Measurements from ENCODE around the gene PYY.
"Not testable (repeated sequence)": the region's sequence is repeated elsewhere in the genome, so short reads cannot be mapped to it uniquely, and the experiment has no call there.

PYY gene

DNA sequence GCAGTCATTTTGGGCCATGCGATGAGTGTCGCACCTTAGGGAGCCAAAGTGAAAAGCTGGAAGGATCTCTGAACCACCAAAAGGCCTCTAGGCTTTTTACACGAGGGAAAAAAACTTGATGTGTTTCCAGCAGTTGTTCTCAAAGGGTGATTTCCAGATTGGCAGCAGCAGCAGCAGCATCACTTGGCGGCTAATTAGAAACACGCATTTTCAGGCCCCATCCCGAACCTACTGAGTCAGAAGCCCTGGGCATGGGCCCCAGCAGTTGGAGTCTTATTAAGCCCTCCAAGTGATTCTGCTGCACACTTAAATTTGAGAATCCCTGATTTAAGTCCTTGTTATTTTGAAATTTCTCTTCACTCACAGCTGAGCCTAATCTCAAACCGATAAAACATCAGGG lies 25.3 kb upstream of the PYY start:
- in situ Hi-C loops (cut with MboI; ENCODE audit: low sequenced_read_pairs) = no loop called here

DNA sequence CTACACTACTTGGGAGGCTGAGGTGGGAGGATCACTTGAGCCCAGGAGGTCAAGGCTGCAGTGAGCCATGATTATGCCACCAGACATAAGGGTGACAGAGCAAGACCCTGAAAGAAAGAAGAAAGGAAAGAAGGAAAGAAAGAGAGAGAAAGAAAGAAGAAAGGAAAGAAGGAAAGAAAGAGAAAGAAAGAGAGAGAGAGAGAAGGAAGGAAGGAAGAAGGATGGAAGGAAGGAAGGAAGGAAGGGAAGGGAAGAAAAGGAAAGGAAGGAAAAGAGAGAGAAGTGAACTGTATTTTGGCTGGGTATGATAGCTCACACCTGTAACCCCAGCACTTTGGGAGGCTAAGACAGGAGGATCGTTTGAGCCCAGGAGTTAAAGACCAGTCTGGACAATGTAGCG lies 24.3 kb upstream of the PYY start:
- in situ Hi-C loops (cut with MboI; ENCODE audit: low sequenced_read_pairs) = no loop called here

DNA sequence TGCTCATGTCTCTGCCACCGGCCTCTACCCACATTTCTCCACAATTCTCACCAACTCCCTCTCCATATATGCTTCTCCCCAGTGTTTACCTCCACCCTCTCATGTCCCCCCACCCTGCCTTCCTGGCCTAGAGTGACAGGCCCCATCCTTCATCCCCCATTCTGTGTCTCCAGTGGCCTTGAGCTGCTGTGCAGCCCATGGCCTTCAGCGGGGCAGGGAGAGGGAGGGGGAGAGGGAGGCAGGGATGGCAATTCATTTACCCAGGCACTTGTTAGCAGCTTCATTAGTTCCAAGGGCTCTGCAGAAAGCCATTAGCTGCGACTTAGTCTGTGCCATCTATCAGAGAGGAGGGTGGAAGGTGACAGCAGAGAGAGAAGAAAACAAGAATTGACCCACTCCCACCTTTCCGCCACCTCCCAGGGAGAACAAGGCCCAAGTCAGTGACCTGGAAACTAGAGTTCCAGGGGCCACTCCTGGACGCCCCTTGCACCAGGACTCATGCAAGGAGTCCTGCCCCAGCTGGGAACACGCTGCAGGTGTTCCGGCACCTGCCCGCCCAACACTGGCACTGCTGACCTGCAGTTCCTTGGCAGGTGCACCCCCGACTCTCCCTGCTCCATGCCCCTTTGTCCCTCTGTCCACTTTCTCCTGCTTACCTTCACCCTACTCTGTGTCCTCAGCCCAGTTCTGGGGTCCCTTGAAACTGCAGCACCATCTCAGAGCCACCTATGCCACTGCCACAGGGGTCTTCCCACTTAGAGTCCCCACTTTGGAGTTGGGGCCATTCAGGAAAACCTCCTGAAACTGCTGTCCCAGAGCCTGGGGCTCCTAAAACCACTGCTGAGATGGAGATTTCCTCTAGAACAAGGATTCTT lies 23.5 kb upstream of the PYY start:
- in situ Hi-C loops (cut with MboI; ENCODE audit: low sequenced_read_pairs) = no loop called here

DNA sequence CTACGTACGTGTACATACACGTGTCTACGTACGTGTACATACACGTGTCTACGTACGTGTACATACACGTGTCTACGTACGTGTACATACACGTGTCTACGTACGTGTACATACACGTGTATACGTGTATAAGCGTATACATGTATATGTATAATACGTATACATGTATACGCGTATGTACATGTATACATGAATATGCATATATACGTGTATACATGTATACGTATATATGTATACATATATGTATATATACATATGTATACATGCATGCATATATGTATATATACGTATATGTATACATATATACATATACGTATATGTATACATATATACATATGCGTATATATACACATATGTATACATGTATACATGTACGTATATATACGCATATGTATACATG lies 22.2 kb upstream of the PYY start:
- in situ Hi-C loops (cut with MboI; ENCODE audit: low sequenced_read_pairs) = no loop called here

DNA sequence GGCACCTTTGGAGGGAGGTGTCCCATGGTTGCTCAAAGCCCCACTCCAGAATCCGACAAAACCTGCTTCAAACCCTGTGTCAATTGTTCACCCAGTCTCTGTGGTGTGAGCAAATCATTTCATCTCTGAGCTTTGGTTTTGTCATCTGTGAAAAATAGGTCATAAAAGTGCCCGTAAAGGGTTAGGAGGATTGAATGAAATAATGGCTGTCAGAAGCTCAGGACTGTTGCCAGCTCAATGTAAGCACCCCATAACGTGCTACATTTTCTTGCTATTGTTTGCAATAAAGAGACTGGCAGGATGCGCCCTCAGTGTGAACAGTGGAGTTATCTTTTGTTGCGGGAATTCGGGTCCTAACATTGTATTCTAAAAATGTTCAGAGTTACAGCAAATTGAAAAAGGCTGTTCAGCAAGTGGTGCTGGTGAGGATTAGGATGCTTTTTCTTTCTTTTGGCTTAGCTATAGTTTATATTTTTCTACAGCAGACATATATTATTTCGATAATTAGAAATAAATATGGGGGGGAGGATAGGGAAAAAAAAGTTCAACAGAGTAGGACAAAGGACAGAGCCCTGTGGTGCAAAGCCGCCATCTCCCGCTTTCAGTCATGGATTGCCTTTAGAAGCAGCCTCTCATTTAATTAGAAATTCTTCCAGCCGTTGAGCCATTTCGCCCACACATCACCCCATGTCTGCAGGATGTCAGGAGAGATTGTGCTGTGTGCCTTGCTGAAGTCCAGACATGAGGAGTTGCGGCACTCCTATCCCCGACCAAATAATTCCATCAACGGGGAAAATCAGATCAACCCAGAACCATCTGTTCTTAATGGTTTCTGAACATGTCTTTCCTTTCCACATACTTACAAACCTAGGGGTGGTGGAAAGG lies 20.9 kb upstream of the PYY start:
- in situ Hi-C loops (cut with MboI; ENCODE audit: low sequenced_read_pairs) = no loop called here

DNA sequence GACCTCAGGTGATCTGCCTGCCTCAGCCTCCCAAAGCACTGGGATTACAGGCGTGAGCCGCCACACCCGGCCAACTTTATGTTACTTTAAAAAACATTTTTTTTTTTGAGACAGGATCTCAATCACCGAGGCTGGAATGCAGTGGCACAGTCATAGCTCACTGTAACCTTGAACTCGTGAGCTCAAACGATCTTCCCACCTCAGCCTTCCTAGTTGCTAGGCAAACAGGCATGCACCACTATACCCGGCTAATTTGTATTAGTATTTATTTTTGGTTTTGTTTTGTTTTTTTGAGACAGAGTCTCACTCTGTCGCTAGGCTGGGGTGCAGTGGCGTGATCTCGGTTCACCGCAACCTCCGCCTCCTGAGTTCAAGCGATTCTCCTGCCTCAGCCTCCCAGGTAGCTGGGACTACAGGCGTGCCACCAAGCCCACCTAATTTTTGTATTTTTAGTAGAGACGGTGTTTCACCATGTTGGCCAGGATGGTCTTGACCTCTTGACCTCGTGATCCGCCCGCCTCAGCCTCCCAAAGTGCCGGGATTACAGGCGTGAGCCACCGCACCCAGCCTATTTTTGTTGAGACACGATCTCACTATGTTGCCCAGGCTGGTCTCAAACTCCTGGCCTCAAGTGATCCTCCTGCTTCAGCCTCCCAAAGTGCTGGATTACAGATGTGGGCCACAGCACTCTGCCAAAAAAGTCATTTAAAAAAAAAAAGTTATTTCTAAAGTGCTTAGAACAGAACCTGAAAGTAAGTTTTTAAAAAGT lies 18.9 kb upstream of the PYY start:
- in situ Hi-C loops (cut with MboI; ENCODE audit: low sequenced_read_pairs) = not testable (repeated sequence)

DNA sequence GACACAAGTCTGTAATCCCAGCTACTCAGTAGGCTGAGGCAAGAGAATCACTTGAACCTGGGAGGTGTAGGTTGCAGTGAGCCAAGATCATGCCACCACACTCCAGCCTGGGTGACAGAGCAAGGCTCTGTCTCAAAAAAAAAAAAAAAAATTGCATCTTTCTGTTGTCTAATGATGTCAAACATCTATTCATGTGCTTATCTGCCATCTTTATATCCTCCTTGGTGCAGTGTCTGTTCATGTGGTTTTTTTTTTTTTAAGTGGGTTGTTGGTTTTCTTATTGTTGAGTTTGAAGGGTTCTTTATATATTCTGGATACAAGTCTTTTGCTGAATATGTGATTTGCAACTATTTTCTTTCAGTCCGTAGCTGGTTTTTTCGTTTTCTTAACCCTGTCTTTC lies 17.7 kb upstream of the PYY start:
- in situ Hi-C loops (cut with MboI; ENCODE audit: low sequenced_read_pairs) = not testable (repeated sequence)

DNA sequence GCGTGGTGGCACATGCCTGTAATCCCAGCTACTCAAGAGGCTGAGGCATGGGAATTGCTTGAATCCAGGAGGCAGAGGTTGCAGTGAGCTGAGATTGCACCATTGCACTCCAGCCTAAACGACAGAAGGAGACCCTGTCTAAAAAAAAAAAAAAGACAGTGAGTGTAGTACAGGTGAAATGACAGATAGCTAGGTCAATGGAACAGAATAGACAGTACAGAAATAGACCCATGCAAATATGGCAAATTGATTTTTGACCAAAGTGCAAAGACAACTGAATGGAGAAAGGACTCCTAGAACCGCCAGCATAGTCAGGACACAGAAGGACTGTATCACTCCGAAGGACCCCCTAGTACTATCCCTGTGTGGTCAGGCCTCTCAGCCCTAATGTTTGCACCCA lies 16.6 kb upstream of the PYY start:
- in situ Hi-C loops (cut with MboI; ENCODE audit: low sequenced_read_pairs) = no loop called here

DNA sequence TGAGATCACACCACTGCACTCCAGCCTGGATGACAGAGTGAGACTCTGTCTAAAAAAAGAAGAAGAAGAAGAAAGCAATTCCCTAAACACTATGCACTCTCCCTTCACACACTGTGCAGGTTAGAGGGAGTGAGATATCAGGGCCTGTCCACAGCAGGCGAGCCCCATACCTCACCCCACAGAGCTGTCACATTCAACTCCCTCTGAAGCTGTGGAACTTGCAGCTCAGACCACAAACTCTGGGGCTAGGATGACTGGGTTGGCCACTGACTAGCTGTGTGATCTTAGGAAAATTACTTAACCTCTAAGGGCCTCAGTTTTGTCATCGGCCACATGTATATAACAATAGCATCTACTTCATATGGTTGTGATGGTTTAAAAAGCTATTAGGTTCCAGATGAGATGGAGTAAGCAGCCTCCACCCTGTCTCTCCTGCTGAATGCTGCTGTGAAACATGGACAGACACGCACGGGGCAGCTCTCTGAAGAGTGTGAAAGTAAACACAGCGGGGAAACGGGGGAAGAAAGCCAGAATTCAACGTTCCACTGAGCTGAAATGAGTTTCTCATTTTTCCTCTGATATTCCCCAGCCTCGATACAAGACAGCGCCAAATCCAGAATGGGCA lies 13.6 kb upstream of the PYY start:
- in situ Hi-C loops (cut with MboI; ENCODE audit: low sequenced_read_pairs) = no loop called here

DNA sequence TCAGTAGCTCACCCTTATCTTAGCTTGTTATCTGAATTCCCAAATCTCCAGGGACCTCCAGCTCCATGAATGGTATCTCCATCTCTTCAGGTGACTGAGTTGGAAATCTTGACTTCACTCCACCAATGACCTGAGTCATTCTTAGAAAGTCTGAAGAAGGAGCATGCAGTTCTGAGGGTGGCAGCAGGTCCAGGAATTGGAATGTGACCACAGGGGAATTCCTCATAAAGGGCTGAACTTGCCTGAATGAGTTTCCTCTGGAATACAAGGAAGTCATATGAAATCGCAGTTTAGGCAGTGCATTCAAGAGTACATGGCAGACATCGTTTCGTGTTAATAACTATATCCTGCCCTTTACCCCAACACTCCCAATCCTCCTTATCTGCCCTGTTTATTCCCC lies 12.5 kb upstream of the PYY start:
- in situ Hi-C loops (cut with MboI; ENCODE audit: low sequenced_read_pairs) = no loop called here

DNA sequence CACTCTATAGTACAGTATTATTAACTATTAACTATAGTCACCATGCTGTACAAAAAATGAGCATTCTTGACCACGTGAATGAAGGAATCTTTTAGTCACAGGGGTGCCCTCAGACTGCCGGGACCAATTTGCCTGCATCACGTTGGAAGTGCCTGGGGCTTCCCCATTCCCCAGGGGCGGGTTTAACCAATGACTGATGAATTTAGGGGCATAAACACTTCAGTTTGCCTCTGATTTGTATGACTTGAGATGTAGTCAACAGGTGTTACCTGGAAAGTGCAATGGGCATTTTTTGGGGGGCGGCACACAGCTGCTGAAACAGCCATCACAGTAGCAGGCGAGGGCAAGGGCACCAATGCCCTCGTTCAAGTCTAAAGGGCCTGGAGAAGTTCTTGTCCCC lies 8.7 kb upstream of the PYY start:
- in situ Hi-C loops (cut with MboI; ENCODE audit: low sequenced_read_pairs) = no loop called here

DNA sequence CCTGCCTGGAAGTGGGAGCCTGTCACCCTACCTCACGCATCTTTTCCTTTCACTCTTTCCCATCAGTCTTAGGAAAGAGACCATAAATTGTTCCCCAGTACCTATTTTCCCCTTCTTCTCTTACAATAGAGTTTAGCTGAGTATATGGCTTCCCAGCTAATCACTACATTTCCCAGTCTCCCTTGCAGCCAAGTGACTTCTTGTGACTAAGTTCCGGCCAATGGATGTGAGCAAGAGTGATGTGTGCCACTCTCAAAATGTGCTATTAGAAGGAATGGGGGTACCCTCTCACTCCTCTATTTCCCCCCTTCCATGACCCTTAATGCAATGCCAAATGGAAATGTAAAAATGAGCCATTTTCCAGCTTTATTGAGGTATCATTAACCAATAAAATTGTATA lies 8.2 kb upstream of the PYY start:
- in situ Hi-C loops (cut with MboI; ENCODE audit: low sequenced_read_pairs) = no loop called here

DNA sequence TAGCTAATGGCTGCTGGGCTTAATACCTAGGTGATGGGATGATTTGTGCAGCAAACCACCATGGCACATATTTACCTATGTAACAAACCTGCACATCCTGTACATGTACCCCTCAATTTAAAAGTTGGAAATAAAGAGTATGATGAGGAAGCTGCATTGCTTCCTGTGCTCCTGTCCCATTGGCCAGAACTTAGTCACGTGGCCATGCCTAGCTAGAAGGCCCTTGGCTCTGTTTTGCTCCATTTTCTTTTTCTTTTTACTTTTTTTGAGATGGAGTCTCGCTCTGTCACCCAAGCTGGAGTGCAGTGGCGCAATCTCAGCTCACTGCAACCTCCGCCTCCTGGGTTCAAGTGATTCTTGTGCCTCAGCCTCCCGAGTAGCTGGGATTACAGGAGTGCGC lies 7.6 kb upstream of the PYY start:
- in situ Hi-C loops (cut with MboI; ENCODE audit: low sequenced_read_pairs) = not testable (repeated sequence)

DNA sequence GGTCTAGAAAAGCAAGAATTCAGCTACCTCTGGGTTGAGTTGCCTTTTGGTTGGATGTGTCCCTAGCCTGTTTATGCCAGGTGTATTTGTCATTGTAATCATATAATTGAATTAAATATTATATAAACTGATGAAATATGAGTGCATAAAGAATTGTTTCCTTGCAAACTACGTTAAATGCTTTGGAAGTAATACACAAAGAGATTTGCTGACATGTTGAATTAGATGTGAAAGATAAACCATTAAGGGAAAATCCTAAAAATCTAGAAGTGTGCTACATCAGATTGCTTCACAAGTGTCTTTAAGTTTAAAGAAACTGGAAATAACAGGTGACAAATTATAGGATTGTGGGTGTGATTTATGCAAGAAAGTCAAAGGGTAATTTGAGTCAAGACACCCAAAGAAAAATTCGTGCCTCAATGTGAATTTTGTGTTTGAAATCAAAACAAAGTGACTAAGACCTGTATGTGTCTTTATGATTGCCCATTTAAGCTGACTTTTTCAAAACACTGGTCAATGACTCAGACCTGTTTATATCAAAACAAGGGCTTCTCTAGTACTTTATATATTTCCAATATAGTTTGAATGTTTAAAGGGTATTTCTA lies 5.1 kb upstream of the PYY start:
- in situ Hi-C loops (cut with MboI; ENCODE audit: low sequenced_read_pairs) = no loop called here

DNA sequence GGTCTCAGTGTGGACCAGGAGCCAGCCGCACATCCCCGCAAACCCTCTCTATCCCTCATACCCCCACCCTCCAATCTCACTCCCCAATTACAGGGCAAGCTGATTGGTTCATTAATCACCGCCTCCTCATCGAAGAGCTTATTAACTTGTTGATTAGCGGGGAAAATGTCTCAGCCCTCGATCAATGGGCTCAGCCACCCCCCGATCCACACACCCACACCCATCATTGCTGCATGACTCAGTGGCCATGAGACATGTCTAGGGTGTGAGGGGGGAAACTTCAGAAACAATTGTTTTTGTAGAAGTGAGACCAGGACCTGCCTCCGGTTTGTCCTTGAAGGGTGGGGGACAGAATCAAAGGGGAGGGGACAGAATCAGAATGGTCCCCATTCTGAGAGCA lies 2.5 kb upstream of the PYY start:
- in situ Hi-C loops (cut with MboI; ENCODE audit: low sequenced_read_pairs) = no loop called here

DNA sequence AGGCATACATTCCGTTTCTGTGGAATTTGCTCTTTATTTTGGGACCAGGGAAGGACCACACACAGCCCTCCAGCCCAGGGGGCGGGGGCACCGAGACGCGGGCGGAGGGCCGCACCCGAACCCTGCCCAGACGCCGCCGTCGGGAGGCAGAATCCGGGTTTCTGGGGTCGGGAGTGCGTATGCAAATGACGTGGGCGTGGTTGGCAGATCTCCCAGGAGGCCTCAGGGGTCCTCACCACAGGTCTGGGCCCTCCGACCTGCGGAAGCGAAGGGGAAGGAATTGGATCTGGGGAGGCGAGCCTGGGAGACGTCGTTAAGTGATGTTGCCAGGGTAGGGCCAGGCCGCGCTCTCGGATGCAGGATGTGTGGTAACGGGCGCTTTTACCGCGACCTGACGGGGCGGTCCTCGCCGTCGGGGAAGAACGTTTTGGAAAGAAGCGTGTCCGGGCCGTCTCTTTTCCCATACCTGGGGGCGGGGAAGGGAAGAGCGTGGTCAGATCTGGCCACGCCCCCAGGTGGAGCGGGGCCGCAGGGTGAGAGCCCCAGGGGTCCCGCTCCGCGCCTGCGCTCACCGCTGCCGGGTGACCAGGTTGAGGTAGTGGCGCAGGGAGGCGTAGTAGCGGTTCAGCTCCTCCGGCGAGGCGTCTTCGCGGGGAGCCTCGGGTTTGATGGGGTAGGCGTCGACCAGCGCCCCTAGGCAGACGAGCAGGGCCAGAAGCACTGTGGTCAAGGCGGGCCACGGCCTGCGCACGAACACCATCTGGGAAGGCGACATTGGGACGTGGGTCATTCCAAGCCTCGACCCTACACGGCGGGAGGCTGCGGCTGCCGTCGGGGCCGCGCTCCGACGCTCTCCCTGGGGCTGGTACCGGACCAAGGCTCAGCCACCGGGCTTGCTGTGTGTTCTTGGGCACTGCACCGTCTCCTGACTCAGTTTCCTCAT lies 745 bp downstream of the PYY start:
- in situ Hi-C loops (cut with MboI; ENCODE audit: low sequenced_read_pairs) = no loop called here

DNA sequence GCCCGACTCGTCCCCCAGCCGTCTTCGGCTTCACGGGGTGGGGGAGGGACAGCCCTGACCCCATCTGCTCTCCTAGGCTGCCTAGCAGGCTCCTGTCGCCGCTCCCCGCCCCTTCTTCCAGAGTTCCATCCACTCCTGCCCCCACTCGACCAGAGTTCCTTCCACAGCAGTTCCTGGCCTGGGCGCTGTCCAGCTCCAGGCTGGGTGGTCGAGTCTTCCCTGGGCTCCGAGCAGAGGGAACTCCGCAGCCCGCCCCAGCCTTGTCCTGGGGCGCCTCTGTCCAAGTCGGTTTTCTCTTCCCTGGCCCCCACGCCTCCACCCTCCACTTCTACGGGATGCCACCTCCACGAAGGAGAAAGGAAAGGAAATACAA lies 1.4 kb downstream of the PYY start:
- in situ Hi-C loops (cut with MboI; ENCODE audit: low sequenced_read_pairs) = no loop called here

DNA sequence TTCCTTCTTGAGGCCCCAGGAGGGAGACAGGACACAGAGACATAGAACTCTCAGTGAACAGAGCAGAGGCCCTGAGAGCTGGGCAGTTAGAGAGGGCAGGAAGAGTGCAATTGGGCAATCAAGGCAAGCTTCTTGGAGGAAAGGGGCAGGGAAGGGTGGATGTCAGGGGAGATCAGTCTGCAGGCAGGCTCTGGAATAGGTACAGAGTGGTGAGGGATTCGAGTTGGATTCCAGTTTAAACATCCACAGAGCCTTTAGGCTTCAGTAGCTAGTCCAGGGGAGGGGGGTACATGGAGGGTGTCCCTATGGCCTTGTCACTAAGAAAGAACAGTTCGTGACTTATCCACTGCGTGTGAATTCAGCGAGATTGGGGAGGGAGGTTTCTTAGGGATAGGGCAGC lies 2.0 kb downstream of the PYY start:
- in situ Hi-C loops (cut with MboI; ENCODE audit: low sequenced_read_pairs) = no loop called here

DNA sequence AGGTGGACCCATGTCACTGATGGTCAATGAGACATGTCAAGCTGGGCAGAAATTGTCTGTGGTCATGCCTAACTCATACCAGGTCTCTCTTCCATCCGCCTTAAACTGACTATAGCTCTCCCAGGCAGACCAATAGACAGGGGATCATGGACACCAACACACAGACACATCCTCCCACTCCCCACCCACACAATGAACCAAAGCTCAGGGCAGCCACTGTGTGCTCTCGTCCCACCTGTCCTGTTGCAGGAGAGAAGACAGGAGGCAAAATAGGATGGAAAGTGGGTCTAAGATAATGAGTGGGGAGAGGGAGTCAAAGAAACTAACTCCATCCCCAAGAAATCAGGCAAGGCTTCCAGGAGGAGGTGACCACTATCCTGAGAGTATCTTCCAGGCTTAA lies 3.2 kb downstream of the PYY start:
- in situ Hi-C loops (cut with MboI; ENCODE audit: low sequenced_read_pairs) = no loop called here
